ENCODE data around the gene DDX47. TPM values are rescaled to one million over a fixed set of nuclear protein-coding genes. Genes with fewer than 3 reads are reported as not detected.

DDX47 gene
- total RNA-seq, 1 experiment from 2014 or later, result 115 TPM

DNA sequence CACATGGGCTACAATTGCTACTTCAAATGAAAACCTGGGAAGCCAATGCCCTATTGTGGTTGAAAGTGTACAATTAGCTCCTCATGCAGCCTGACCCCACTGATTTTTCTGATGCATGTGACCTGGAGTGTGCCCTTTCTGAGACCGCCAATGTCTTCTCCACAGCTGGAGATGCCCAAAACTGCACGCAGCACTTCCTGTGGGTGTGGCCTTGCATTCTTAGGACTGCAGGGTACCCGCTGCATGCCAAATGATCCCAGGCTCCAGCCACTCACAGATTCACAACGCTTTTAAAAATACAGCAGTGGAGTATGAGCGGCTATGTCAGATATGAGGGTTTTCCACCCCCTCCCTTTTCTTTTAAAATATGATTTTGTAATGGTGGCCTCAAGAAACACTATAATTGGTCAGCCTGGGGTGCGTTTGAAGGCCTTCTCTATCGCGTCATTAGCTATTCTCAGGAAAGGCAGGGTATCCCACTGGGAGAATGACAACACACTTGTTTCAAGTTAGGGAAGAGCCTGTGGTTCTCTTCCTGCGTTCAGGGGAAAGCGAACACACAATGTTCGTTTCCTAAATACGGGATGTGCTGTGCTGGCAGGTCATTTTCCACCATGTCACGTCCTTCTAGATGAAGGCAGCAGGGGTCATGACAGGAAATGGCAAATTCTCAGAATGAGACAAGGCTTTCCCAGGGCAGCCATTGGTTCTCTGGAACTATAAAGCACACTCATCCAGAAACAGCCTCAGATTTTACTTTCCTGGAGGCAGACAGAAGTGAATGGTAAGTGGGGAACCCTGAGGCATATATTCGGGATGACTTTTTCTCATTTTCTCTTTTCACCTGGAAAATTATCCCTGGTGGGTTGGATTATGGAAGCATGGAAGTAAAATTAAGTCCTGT, 28.0 kb upstream of the DDX47 start, which contains the start of gene APOLD1:
Gene APOLD1 (plus strand): TSS at position 749 of the 904 bp plus-strand sequence. CDS start 33 bp downstream, at position 782.
- H3K9me3 ChIP-seq (ENCODE audit: control insufficient read depth, insufficient read depth, low read depth, low read length), result no peaks in the 10 kb centered on the region
- in situ Hi-C loops (cut with HindIII; ENCODE audit: low pct_unique_long_range_greater_than_20kb, low sequenced_read_pairs), result no loop called here
- peak within 1 kb of the TSS; percentile 45 to 61 for H3K4me3 ChIP-seq (ENCODE audit: low read depth in 2 of 2, low read length in 2 of 2)
- H3K27me3 ChIP-seq (ENCODE audit: control insufficient read depth, insufficient read depth, low read length), result no peaks in the 10 kb centered on the region
- peaks cover 57% of the 10 kb centered on the region for H3K4me1 ChIP-seq (ENCODE audit: control insufficient read depth, insufficient read depth, low read length)
- DNase-seq (ENCODE audit: low read depth, low spot score), result no peak
- no peak for ATAC-seq
- peak within 1 kb of the TSS; percentile 92 for H3K27ac ChIP-seq (ENCODE audit: low read length)
- no peaks in the 10 kb centered on the region for H3K36me3 ChIP-seq (ENCODE audit: control insufficient read depth, insufficient read depth, low read length)
- POLR2A ChIA-PET, result interaction anchor here (0.7 kb wide), 1 partner anchor 187 kb away, joined by 3 read pairs; no protein-coding TSS in a partner anchor
- intact Hi-C loops (cut with micrococcal nuclease; ENCODE audit: unreplicated experiment), result loop anchor here (10.0 kb wide), 1 partner anchor 200 kb away; no protein-coding TSS in a partner anchor
- CTCF ChIA-PET, result interaction anchor here (0.6 kb wide), 1 partner anchor 48 kb away, joined by 3 read pairs; no protein-coding TSS in a partner anchor
- BruUV-seq (replicated peaks), result no TSS peak
- TF ChIP-seq TCF7L2 (IDR thresholded peaks at IDR 0.05; ENCODE audit: low read depth, low read length), result no peak

DNA sequence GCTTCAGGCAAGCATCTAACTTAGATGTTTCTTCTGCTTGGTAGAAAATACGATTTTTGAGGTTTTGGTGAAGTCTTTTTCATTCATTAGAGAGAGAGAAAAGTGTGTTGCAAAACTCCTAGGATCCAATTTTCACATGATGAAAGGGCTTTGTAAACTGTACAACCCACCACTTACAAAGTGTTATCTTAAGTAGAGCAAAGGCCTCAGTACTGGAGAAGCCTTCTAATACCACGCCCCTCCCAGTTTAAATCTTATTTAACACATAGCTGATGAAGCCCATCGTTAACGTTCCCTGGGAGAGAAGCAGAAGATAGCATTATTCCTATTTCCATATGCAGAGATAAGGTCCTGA, 26.8 kb upstream of the DDX47 start:
- Histone ChIP-seq H3K4me1 (ENCODE audit: control insufficient read depth, insufficient read depth, low read length) (peaks cover 64% of the 10 kb centered on the region), H3K36me3 (ENCODE audit: control insufficient read depth, insufficient read depth, low read length) (no peaks in the 10 kb centered on the region), H3K4me3 (ENCODE audit: low read depth in 2 of 2, low read length in 2 of 2) (peak overlapping the region; percentile 45 to 61), H3K9me3 (ENCODE audit: control insufficient read depth, insufficient read depth, low read depth, low read length) (no peaks in the 10 kb centered on the region), H3K27ac (ENCODE audit: low read length) (peak overlapping the region; percentile 92), H3K27me3 (ENCODE audit: control insufficient read depth, insufficient read depth, low read length) (no peaks in the 10 kb centered on the region)
- TSS peak; percentile 76 for BruUV-seq (replicated peaks)
- DNase-seq (ENCODE audit: low read depth, low spot score), result no peak
- in situ Hi-C loops (cut with HindIII; ENCODE audit: low pct_unique_long_range_greater_than_20kb, low sequenced_read_pairs) (no loop called here), intact Hi-C loops (cut with micrococcal nuclease; ENCODE audit: unreplicated experiment) (loop anchor here (10.0 kb wide), 1 partner anchor 198 kb away; no protein-coding TSS in a partner anchor)
- TF ChIP-seq TCF7L2 (IDR thresholded peaks at IDR 0.05; ENCODE audit: low read depth, low read length) (no peak), SIN3A (IDR thresholded peaks at IDR 0.05; ENCODE audit: borderline replicate concordance, insufficient read depth, low read depth, low read length) (no peak)
- TF ChIP-seq, protein P1, sequence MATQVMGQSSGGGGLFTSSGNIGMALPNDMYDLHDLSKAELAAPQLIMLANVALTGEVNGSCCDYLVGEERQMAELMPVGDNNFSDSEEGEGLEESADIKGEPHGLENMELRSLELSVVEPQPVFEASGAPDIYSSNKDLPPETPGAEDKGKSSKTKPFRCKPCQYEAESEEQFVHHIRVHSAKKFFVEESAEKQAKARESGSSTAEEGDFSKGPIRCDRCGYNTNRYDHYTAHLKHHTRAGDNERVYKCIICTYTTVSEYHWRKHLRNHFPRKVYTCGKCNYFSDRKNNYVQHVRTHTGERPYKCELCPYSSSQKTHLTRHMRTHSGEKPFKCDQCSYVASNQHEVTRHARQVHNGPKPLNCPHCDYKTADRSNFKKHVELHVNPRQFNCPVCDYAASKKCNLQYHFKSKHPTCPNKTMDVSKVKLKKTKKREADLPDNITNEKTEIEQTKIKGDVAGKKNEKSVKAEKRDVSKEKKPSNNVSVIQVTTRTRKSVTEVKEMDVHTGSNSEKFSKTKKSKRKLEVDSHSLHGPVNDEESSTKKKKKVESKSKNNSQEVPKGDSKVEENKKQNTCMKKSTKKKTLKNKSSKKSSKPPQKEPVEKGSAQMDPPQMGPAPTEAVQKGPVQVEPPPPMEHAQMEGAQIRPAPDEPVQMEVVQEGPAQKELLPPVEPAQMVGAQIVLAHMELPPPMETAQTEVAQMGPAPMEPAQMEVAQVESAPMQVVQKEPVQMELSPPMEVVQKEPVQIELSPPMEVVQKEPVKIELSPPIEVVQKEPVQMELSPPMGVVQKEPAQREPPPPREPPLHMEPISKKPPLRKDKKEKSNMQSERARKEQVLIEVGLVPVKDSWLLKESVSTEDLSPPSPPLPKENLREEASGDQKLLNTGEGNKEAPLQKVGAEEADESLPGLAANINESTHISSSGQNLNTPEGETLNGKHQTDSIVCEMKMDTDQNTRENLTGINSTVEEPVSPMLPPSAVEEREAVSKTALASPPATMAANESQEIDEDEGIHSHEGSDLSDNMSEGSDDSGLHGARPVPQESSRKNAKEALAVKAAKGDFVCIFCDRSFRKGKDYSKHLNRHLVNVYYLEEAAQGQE (IDR thresholded peaks at IDR 0.05; ENCODE audit: insufficient read depth in 1 of 2, low read depth in 2 of 2, low read length in 1 of 2), result no peak
- TF ChIP-seq, protein P2, sequence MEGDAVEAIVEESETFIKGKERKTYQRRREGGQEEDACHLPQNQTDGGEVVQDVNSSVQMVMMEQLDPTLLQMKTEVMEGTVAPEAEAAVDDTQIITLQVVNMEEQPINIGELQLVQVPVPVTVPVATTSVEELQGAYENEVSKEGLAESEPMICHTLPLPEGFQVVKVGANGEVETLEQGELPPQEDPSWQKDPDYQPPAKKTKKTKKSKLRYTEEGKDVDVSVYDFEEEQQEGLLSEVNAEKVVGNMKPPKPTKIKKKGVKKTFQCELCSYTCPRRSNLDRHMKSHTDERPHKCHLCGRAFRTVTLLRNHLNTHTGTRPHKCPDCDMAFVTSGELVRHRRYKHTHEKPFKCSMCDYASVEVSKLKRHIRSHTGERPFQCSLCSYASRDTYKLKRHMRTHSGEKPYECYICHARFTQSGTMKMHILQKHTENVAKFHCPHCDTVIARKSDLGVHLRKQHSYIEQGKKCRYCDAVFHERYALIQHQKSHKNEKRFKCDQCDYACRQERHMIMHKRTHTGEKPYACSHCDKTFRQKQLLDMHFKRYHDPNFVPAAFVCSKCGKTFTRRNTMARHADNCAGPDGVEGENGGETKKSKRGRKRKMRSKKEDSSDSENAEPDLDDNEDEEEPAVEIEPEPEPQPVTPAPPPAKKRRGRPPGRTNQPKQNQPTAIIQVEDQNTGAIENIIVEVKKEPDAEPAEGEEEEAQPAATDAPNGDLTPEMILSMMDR (IDR thresholded peaks at IDR 0.05), result no peak
- POLR2A ChIA-PET, result interaction anchor here (0.9 to 1.1 kb wide), 2 partner anchors 33 to 113 kb away, joined by 3 read pairs; no protein-coding TSS in a partner anchor
- ATAC-seq, result peak; percentile 27
- CTCF ChIA-PET, result no interaction called here
